K562 treated with DMSO at 1 percent for 4 hours (cell line): Measurements from ENCODE around the gene KCNN3. TPM values are rescaled to one million over a fixed set of nuclear protein-coding genes. Genes with fewer than 3 reads are reported as not detected.

Experiments used
- total RNA-seq: library from RNA; unstranded; fragments of 300-600 nt; gene quantifications from 2 replicates; pipeline ENCODE4 v1.2.3, GENCODE V29; 2022; ENCODE audit not compliant: insufficient read depth

KCNN3 gene
- total RNA-seq: 0.24 TPM in 1 of 2 replicates, not detected in the other

DNA sequence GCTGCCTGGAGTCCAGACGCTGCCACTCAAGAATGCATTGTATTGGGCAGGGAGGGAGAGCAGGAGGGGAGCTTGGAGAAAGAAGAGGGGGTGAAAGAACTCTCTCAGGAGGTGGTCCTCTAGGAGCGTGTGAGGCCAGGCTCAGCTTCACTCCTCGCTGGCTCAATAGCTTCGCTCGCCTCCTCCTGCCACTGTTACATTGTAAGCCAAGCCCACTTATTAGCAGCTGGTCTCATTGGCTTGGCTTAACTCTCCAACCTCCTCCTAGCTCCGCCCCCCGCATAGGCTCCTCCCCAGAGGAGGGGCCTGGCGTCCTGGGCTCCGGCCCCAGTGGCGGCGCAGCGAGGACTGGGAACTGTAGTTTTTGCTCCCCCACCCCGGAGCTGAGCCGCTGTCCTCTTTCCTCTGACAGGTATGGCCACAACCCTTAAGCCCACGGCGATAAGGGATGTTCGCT lies at the start of gene KCNN3:
TSS of gene KCNN3 (minus strand) at position 167 of the 457 bp plus-strand sequence. CDS start 317 bp downstream, outside the sequence.

Other genes with a start within 250 kb of the KCNN3 start
- 15.0 and 15.4 TPM in 2 replicates for gene PMVK, start 66.4 kb upstream of the KCNN3 start, total RNA-seq
- 17.2 and 18.4 TPM in 2 replicates for gene PBXIP1, start 85.8 kb upstream of the KCNN3 start, total RNA-seq
- 33.7 and 39.2 TPM in 2 replicates for gene PYGO2, start 91.5 kb upstream of the KCNN3 start, total RNA-seq
- 39.1 and 42.7 TPM in 2 replicates for gene SHC1, start 100.5 kb upstream of the KCNN3 start, total RNA-seq
- 495 and 528 TPM in 2 replicates for gene CKS1B, start 104.4 kb upstream of the KCNN3 start, total RNA-seq
- 32.2 and 39.4 TPM in 2 replicates for gene FLAD1, start 113.1 kb upstream of the KCNN3 start, total RNA-seq
- not detected in 2 replicates for gene LENEP, start 123.3 kb upstream of the KCNN3 start, total RNA-seq
- 27.9 and 35.5 TPM in 2 replicates for gene ZBTB7B, start 132.5 kb upstream of the KCNN3 start, total RNA-seq
- not detected in 2 replicates for gene DCST2, start 163.5 kb upstream of the KCNN3 start, total RNA-seq
- gene DCST1, start 163.5 kb upstream of the KCNN3 start, total RNA-seq: not detected in 2 replicates
- gene ADAM15, start 181.0 kb upstream of the KCNN3 start, total RNA-seq: 40.7 and 46.0 TPM in 2 replicates
- 10.5 and 16.5 TPM in 2 replicates for gene EFNA4, start 193.5 kb upstream of the KCNN3 start, total RNA-seq
- 3.1 and 5.9 TPM in 2 replicates for gene EFNA3, start 208.6 kb upstream of the KCNN3 start, total RNA-seq